C4-2B (cell line): Measurements from ENCODE around the gene EPB41L4B.

Experiments used
- ZFX ChIP-seq: fragments of 450-650 bp; IDR thresholded peaks from 2 replicates; pipeline ENCODE4 v1.6.1; 2017
- TF ChIP-seq, protein P1 (sequence below): fragments of 450-650 bp; conservative IDR thresholded peaks from 2 replicates; pipeline ENCODE4 v1.5.1; 2017; ENCODE audit warnings: mild to moderate bottlenecking

GRCh38 chr9:109354190-109354589 is 33.3 kb upstream of the EPB41L4B start:
- TF ChIP-seq, protein P1, sequence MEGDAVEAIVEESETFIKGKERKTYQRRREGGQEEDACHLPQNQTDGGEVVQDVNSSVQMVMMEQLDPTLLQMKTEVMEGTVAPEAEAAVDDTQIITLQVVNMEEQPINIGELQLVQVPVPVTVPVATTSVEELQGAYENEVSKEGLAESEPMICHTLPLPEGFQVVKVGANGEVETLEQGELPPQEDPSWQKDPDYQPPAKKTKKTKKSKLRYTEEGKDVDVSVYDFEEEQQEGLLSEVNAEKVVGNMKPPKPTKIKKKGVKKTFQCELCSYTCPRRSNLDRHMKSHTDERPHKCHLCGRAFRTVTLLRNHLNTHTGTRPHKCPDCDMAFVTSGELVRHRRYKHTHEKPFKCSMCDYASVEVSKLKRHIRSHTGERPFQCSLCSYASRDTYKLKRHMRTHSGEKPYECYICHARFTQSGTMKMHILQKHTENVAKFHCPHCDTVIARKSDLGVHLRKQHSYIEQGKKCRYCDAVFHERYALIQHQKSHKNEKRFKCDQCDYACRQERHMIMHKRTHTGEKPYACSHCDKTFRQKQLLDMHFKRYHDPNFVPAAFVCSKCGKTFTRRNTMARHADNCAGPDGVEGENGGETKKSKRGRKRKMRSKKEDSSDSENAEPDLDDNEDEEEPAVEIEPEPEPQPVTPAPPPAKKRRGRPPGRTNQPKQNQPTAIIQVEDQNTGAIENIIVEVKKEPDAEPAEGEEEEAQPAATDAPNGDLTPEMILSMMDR, result no peak
- no peak for TF ChIP-seq ZFX
